Subcutaneous preadipocyte (primary cell): ENCODE data around the gene HOXC4. TPM values are rescaled to one million over a fixed set of nuclear protein-coding genes. Genes with fewer than 3 reads are reported as not detected.

Experiments
- small RNA-seq: library from RNA; depleted of rRNA; stranded (forward); fragments of <200 nt; gene quantifications from one replicate; pipeline ENCODE3, GENCODE V24; 2012
- total RNA-seq: library from RNA; depleted of rRNA; stranded (reverse); fragments of >200 nt; gene quantifications from 2 replicates; pipeline ENCODE4 v1.2.3, GENCODE V29; 2012

Gene HOXC4
- total RNA-seq = 1.6 and 2.2 TPM in 2 replicates

GRCh38 chr12:54053751-54054741, at the start of gene HOXC4:
Gene HOXC4, plus strand, starts transcription at chr12:54053835. Its CDS starts 88 bp downstream, at chr12:54053923.

GRCh38 chr12:54028314-54029201, 25.1 kb upstream of the HOXC4 start, which contains the start of gene HOXC6:
Gene HOXC6, plus strand, starts transcription at chr12:54028440. Its CDS starts 82 bp downstream, at chr12:54028522.

GRCh38 chr12:54032627-54033100, 21.0 kb upstream of the HOXC4 start, which contains the start of gene HOXC5:
Gene HOXC5, plus strand, starts transcription at chr12:54033050. Its CDS starts 73 bp downstream, at chr12:54033123.

Small RNAs within 50 kb of the gene (small RNA-seq; reads per million reads assigned to genes)
- gene HOXC5 (0.33 reads per million, percentile 12 among the genes with 10 or more reads in this experiment), gene MIR615 (11.5 reads per million, percentile 96 among the genes with 10 or more reads in this experiment), gene RF00019 (not detected)

Other genes with a start within 250 kb of the HOXC4 start
- gene HOXC13, start 115.0 kb upstream of the HOXC4 start, total RNA-seq = not detected in 2 replicates
- not detected in 2 replicates for gene HOXC12, start 98.9 kb upstream of the HOXC4 start, total RNA-seq
- gene HOXC11, start 80.7 kb upstream of the HOXC4 start, total RNA-seq = 0.37 TPM in 1 of 2 replicates, not detected in the other
- not detected in 2 replicates for gene HOTAIR, start 78.9 kb upstream of the HOXC4 start, total RNA-seq
- 6.6 TPM in 1 of 2 replicates, not detected in the other for gene HOXC10, start 68.7 kb upstream of the HOXC4 start, total RNA-seq
- 2.9 and 8.8 TPM in 2 replicates for gene HOXC9, start 53.7 kb upstream of the HOXC4 start, total RNA-seq
- gene HOXC8, start 44.9 kb upstream of the HOXC4 start, total RNA-seq = 3.5 and 6.2 TPM in 2 replicates
- 2.9 and 3.7 TPM in 2 replicates for gene HOXC6, start 25.4 kb upstream of the HOXC4 start, total RNA-seq
- gene HOXC5, start 20.8 kb upstream of the HOXC4 start, total RNA-seq = 2.2 and 2.3 TPM in 2 replicates
- gene SMUG1, start 135.2 kb downstream of the HOXC4 start, total RNA-seq = 20.6 and 28.2 TPM in 2 replicates
- 34.5 and 49.1 TPM in 2 replicates for gene CBX5, start 226.3 kb downstream of the HOXC4 start, total RNA-seq
- gene HNRNPA1, start 226.9 kb downstream of the HOXC4 start, total RNA-seq = 323 and 341 TPM in 2 replicates
- gene NFE2, start 247.2 kb downstream of the HOXC4 start, total RNA-seq = not detected in 2 replicates